Right lobe of liver (tissue), 4 donors: ENCODE measurements around the gene ASIC2.

ENCODE experiments used
- POLR2A ChIP-seq: fragments of 450-650 bp; IDR thresholded peaks from one replicate; pipeline ENCODE4 v1.6.1; 2017; ENCODE audit warnings: antibody characterized with exemption, mild to moderate bottlenecking
- TF ChIP-seq, protein P1 (sequence below), 4 donors: fragments of 200-600 bp in 3 of 4; fragments of 450-650 bp in 1 of 4; IDR thresholded peaks; one replicate each; pipeline versions ENCODE4 v1.5.1 to v1.8.0; 2016 to 2022; ENCODE audit warnings: antibody characterized with exemption in 4 of 4, mild to moderate bottlenecking in 2 of 4
- donor health status: DM: no; HTN: no; CAD: no.
- donor health status: DM: no; HTN: no; CAD: no.
- donor health status: DM: no; HTN: yes; CAD: no.

- TF ChIP-seq POLR2A, result no peak
- TF ChIP-seq, protein P1, sequence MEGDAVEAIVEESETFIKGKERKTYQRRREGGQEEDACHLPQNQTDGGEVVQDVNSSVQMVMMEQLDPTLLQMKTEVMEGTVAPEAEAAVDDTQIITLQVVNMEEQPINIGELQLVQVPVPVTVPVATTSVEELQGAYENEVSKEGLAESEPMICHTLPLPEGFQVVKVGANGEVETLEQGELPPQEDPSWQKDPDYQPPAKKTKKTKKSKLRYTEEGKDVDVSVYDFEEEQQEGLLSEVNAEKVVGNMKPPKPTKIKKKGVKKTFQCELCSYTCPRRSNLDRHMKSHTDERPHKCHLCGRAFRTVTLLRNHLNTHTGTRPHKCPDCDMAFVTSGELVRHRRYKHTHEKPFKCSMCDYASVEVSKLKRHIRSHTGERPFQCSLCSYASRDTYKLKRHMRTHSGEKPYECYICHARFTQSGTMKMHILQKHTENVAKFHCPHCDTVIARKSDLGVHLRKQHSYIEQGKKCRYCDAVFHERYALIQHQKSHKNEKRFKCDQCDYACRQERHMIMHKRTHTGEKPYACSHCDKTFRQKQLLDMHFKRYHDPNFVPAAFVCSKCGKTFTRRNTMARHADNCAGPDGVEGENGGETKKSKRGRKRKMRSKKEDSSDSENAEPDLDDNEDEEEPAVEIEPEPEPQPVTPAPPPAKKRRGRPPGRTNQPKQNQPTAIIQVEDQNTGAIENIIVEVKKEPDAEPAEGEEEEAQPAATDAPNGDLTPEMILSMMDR (IDR thresholded peaks at IDR 0.05), result no peak
Observed at GRCh38 chr17:33285413-33285812, 7.7 kb downstream of the ASIC2 start.
